Muscle layer of colon (tissue), 2 donors: ENCODE measurements around the gene PRND.

Source experiments
- H3K27ac ChIP-seq: one replicate; pipeline ENCODE4 v1.7.0; 2013; ENCODE audit warnings: low read depth, mild to moderate bottlenecking, low read length, moderate library complexity
- H3K27me3 ChIP-seq, 2 donors: one replicate each; pipeline ENCODE4 v1.7.0; 2013; ENCODE audit warnings: low read length in 2 of 2, mild to moderate bottlenecking in 2 of 2; ENCODE audit not compliant: insufficient read depth in 2 of 2, control insufficient read depth in 1 of 2
- H3K36me3 ChIP-seq: one replicate; pipeline ENCODE4 v1.7.0; 2013; ENCODE audit warnings: mild to moderate bottlenecking, low read length; ENCODE audit not compliant: insufficient read depth
- H3K4me1 ChIP-seq: one replicate; pipeline ENCODE4 v1.7.0; 2013; ENCODE audit warnings: mild to moderate bottlenecking, low read length; ENCODE audit not compliant: insufficient read depth
- H3K4me3 ChIP-seq, 2 donors: one replicate each; pipeline ENCODE4 v1.7.0; 2013; ENCODE audit warnings: low read length in 2 of 2, low read depth in 1 of 2, mild to moderate bottlenecking in 1 of 2, moderate library complexity in 1 of 2
- H3K9ac ChIP-seq: one replicate; pipeline ENCODE4 v1.7.0; 2013; ENCODE audit warnings: low read length
- H3K9me3 ChIP-seq: one replicate; pipeline ENCODE4 v1.7.0; 2013; ENCODE audit warnings: mild to moderate bottlenecking, low read length
- donor health status: abdominal sarcoma.
- donor health status: Adenocarcinoma of cecum.

The PRND gene

DNA sequence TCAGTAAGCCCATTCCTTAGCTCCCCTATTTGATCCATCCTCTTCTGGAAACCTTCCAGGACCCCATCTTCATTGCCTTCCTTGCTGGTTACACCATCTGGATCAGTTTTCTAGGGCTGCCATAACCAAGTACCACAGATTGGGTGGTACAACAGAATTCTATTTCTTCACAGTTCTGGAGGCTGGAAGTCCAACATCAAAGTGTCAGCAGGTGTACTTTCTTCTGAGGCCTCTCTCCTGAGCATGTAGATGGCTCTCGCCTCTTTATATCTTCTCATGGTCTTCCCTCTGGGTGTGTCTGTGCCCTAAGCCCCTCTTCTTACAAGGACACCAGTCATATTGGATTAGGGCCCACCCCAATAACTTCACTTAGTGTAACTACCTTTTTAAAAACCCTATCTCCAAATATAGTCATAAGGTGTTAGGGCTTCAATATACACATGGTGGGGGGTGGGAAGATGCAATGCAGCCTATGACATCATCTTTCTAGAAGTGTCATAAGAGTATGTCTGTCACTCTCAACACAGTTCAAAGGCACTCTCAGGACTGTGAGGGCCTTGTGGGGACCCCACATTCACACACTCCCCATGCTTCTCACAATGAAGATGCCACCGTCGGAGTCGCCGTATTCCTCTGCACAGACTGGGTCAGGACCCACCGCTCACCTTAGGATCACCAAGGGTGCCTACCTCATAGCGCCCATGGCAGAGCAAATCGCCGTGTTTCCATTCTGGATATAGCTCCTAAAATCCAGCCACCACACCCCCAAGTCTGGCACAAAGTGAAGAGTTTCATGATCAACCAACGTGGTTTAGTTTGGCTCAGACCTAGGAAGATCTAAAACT lies 12.2 kb upstream of the PRND start:
- H3K27ac ChIP-seq, result no peak overlapping the region
- no peaks in the 10 kb centered on the region for H3K36me3 ChIP-seq
- no peaks in the 10 kb centered on the region for H3K4me1 ChIP-seq
- H3K27me3 ChIP-seq, result no peaks in the 10 kb centered on the region
- H3K4me3 ChIP-seq, result no peak overlapping the region
- no peak overlapping the region for H3K9ac ChIP-seq
- no peaks in the 10 kb centered on the region for H3K9me3 ChIP-seq

GRCh38 chr20:4710106-4710475 lies 11.6 kb upstream of the PRND start:
- H3K9me3 ChIP-seq, result no peaks in the 10 kb centered on the region
- no peaks in the 10 kb centered on the region for H3K4me1 ChIP-seq
- no peak overlapping the region for H3K27ac ChIP-seq
- no peaks in the 10 kb centered on the region for H3K36me3 ChIP-seq
- no peak overlapping the region for H3K4me3 ChIP-seq
- H3K27me3 ChIP-seq, result no peaks in the 10 kb centered on the region
- H3K9ac ChIP-seq, result no peak overlapping the region

GRCh38 chr20:4711511-4711910 lies 10.2 kb upstream of the PRND start:
- H3K36me3 ChIP-seq, result no peaks in the 10 kb centered on the region
- H3K9me3 ChIP-seq, result no peaks in the 10 kb centered on the region
- H3K27me3 ChIP-seq, result no peaks in the 10 kb centered on the region
- H3K27ac ChIP-seq, result no peak overlapping the region
- H3K9ac ChIP-seq, result no peak overlapping the region
- no peak overlapping the region for H3K4me3 ChIP-seq
- no peaks in the 10 kb centered on the region for H3K4me1 ChIP-seq

- no peaks in the 10 kb centered on the region for H3K4me1 ChIP-seq
- no peak overlapping the region for H3K9ac ChIP-seq
- H3K9me3 ChIP-seq, result no peaks in the 10 kb centered on the region
- H3K27me3 ChIP-seq, result no peaks in the 10 kb centered on the region
- H3K4me3 ChIP-seq, result no peak overlapping the region
- no peaks in the 10 kb centered on the region for H3K36me3 ChIP-seq
- H3K27ac ChIP-seq, result no peak overlapping the region
Measured at GRCh38 chr20:4713401-4713800, 8.3 kb upstream of the PRND start.

DNA sequence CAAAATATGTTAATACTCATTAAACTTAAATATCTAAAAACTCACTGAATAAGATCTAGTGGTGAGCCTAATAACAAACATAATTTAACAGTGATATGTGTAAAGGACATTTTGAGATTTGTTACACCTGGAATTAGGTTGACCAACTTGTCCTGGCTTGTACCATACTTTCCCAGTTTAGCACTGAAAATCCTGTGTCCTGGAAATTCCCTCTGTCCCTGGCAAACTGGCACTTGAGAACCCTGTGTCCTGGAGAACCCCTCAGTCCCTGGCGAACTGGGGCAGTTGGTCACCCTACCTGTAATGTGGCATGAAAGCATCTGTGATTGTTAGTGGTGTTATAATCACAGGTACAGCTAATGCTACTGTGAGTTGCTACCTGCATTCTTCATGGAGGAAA lies 6.9 kb upstream of the PRND start:
- no peak overlapping the region for H3K4me3 ChIP-seq
- peaks cover under 1% of the 10 kb centered on the region for H3K4me1 ChIP-seq
- H3K36me3 ChIP-seq, result no peaks in the 10 kb centered on the region
- H3K27ac ChIP-seq, result no peak overlapping the region
- H3K9me3 ChIP-seq, result no peaks in the 10 kb centered on the region
- H3K9ac ChIP-seq, result no peak overlapping the region
- H3K27me3 ChIP-seq, result no peaks in the 10 kb centered on the region

DNA sequence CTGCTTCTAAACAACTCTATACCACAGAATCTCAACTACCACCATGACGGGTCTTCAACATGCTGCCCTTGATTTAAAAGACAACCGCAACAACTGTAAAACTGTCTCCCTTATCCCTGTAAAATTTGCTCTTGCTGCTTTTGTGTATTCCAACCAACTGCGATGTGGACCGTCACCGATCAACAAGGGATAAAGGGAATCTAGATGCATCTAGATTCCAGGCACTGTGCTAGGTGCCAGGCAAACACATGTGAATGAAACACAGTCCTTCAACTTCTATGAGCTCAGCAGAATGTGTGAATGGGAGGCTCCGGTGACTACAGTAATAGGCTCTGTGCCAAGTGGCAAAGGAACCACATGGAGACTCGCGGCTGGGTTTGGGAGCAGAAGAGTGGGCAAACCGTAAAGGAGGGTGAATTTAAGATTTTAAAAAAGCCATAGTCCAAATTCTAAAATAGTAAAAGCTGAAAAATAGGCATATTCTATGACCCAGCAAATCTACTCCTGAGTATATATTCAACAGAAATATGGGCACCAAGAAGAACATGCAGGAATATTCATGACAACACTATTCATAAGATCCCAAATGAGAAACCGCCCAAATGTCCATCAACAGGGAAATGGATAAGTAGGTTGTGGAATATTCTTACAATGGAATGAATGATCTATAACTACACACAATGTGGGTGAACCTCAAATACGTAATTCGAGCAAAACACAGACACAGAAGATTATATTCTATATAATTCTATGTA lies 3.7 kb upstream of the PRND start:
- H3K4me3 ChIP-seq, result no peak overlapping the region

GRCh38 chr20:4719190-4719589 lies 2.5 kb upstream of the PRND start:
- Histone ChIP-seq H3K9ac (no peak overlapping the region), H3K4me3 (no peak overlapping the region), H3K27ac (no peak overlapping the region), H3K36me3 (no peaks in the 10 kb centered on the region), H3K4me1 (peaks cover 23% of the 10 kb centered on the region), H3K27me3 (no peaks in the 10 kb centered on the region), H3K9me3 (no peaks in the 10 kb centered on the region)

More for the DNA sequence above, 3.7 kb upstream of the PRND start:
- H3K27ac ChIP-seq, result no peak overlapping the region
- H3K9ac ChIP-seq, result no peak overlapping the region
- H3K27me3 ChIP-seq, result no peaks in the 10 kb centered on the region
- H3K36me3 ChIP-seq, result no peaks in the 10 kb centered on the region
- peaks cover 17% of the 10 kb centered on the region for H3K4me1 ChIP-seq
- no peaks in the 10 kb centered on the region for H3K9me3 ChIP-seq

DNA sequence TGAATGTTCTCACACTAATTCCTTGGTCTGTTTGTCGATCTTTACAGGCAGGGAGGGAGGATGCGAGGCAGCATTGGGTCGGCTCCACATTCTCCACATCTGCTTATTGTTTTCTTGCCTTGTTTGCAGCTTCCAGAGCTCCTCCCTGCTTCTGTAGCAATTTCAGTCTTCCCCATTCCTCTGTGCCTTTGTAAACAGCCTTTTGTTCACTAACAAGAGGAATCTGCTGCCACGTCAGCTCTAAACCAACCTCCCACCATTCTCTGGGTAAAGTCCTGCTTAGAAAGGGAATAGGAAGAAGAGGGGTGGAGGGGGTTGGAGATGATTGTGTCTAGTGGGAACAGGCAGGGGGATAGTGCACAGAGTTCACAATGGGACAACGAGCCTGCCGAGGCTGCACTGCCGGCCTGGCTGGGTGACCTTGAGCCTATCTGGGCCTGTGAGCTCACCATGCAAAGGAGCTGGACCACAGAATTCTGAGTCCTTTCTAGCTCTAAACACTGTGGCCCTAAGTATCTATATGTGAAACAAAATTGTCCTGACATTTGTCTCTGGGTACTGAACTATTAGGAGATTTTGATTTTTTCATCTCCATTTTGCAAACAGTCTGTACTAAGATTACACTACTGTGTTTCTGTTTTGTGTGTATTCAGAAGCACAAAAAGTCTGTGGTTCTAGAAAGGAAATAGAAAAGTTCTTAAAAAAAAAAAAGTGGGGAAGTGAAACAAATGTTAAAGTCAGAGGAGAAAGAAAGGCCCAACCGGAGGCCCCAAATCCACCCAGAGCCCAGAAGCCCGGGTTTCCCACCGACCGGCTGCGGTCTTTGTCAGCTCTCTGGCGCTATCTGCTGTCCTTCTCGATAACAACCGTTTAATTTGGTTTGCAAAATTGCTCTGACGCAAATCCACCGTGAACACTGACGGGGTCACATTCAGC lies 1.4 kb upstream of the PRND start:
- Histone ChIP-seq H3K9me3 (no peaks in the 10 kb centered on the region), H3K4me3 (no peak overlapping the region), H3K36me3 (no peaks in the 10 kb centered on the region), H3K4me1 (peaks cover 23% of the 10 kb centered on the region), H3K27me3 (no peaks in the 10 kb centered on the region), H3K27ac (peak overlapping the region; percentile 79), H3K9ac (peak overlapping the region; percentile 52)

DNA sequence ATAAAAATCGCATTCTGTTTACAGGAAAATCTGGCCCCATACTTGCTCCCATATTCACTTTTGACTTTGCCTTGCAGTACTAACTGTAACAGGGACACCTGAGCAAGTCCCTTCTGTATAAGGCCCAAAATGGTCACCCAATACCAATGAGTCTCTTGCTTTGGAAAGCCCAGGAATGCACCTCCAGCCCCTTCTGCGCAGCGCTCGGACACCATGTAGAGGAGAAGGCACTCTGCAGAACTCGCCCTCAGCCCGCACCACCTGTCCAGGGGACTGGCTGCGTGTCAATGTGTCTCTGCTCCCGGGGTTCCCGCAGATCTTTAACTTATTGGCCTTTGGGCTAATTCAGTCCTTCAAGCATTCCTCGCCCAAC lies 746 bp upstream of the PRND start:
- Histone ChIP-seq H3K27ac (peak overlapping the region; percentile 79), H3K36me3 (no peaks in the 10 kb centered on the region), H3K9me3 (no peaks in the 10 kb centered on the region), H3K27me3 (no peaks in the 10 kb centered on the region), H3K9ac (no peak overlapping the region), H3K4me3 (no peak overlapping the region), H3K4me1 (peaks cover 23% of the 10 kb centered on the region)

DNA sequence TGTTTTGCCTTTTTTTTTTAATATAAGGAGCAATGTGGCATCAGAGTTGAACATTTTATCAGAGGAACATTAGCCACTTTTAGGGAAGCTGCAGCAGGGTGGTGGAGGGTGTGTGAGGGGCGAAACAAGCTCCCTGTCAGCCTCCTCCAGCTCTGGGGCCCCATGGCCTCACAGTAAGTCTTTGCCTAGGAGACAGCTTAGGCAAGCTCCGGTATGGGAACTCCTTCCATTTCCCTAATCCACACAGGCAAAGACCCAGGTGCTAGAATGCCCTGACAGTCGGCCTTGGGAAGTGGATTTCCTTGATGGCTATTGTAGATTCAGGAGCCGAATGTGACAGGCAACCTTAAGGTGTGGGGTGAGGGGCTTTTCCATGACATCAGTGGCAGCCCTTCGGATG lies 862 bp downstream of the PRND start:
- peaks cover 23% of the 10 kb centered on the region for H3K4me1 ChIP-seq
- no peak overlapping the region for H3K4me3 ChIP-seq
- no peak overlapping the region for H3K27ac ChIP-seq
- no peak overlapping the region for H3K9ac ChIP-seq
- no peaks in the 10 kb centered on the region for H3K9me3 ChIP-seq
- no peaks in the 10 kb centered on the region for H3K27me3 ChIP-seq
- no peaks in the 10 kb centered on the region for H3K36me3 ChIP-seq

GRCh38 chr20:4722993-4723392 lies 1.3 kb downstream of the PRND start:
- H3K27me3 ChIP-seq, result no peaks in the 10 kb centered on the region
- H3K4me1 ChIP-seq, result peaks cover 23% of the 10 kb centered on the region
- H3K4me3 ChIP-seq, result no peak overlapping the region
- no peaks in the 10 kb centered on the region for H3K9me3 ChIP-seq
- no peak overlapping the region for H3K9ac ChIP-seq
- H3K27ac ChIP-seq, result no peak overlapping the region
- H3K36me3 ChIP-seq, result no peaks in the 10 kb centered on the region
